CD4-positive, alpha-beta T cell treated with Interleukin-1 beta for 1 hour (primary cell): ENCODE measurements around the gene ALK.

Experiments used
- DNase-seq, 2 donors: peaks; one replicate each; pipeline ENCODE4 v3.0.0-alpha.2; 2020 to 2022

ALK gene

DNA sequence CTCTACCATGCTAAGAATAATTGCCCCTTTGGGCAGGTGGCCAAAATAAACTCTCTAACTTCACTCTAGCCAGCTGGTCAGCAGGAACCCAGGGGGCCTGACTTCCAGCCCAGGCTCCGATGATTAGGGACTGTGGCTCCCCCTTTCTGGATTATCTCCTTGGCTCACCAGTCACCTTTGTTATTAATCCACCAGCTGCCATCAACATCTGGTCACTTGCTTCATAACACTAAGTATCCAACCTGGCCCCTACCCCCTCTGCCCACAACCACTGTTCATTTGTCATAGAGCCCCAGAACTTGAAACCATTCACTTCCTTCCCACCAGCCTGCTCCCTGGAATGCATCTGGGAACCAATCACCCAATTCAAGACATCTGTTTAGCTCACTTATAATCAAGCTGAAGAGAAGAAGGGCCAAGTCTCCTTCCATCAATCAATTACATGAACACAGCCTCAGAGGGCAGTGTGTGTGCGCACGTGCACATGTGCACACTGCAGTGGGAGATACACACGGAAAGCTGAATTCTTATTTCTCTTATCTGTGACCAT lies 215.1 kb downstream of the ALK start:
- DNase-seq, result no peak

DNA sequence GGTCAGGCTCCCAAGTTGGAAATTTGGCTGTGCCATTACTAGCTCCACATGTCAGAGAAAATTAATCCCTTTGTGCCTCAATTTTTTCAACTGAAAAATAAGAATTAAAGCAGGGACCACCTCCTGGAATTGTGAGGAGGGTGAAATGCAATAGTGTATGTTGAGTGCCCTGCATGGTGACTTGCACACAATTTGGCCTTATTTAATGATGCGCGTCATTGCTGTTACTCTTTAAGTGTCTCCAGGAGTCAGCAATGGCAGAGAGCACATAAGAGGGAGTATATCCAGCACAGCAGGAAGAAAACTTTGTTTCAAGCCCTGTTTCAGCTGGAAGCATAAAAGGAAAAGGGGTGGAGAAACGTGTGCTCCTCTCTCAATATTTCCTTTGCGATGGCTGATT lies 215.8 kb downstream of the ALK start:
- no peak for DNase-seq

DNA sequence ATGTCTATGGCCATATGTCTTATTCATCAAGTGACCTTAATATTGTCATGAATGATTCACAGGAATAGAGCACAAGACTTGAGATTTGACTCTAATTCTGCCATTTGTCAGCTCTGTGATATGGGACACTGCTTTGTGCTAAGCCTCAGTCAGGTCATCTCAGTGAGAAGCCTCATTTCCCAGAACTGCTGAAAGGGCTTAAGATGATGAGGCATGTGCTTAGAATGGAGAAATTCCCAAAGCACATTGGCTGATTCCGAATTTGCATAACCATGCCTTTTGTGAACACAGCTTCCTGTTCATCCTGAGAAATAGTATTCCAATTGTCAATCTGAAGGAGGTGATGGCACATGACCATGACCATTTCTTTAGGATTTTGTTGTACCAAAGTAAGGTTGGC lies 218.1 kb downstream of the ALK start:
- DNase-seq, result no peak

DNA sequence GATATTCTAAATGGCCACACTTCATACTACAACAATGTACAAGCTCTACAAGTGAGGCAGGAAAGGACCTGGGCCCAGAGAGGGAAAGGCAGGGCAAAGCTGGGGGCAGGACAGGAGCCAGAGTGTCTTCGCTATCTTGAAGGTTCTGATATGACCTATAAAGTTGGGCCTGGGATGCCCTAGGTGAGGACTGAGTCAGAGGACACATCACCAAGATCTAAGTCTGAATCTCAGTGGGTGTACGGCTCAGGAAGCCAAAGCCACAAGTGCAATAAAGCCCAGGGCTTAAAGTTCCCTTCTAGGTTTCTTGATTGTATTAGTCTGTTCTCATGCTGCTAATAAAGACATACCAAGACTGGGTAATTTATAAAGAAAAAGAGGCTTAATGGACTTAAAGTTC lies 219.1 kb downstream of the ALK start:
- no peak for DNase-seq

DNA sequence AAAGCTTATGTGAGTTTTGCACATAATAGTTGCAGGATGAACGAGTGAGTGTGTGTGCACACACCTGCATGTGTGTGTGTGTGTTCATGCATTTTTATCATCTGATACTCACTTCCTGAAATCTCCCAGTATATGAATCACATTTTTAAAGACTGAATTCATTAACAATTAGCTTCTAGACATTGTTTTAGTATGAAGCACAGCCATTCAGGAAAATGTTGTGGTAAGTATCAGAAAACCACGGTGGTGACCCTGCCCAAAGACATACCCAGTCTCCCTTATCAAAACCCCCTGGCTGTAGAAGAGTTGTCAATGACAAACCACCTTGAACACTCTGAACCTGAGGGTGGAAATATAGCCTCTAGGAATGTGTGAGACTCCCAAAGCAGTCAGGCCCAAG lies 220.8 kb downstream of the ALK start:
- DNase-seq, result no peak

DNA sequence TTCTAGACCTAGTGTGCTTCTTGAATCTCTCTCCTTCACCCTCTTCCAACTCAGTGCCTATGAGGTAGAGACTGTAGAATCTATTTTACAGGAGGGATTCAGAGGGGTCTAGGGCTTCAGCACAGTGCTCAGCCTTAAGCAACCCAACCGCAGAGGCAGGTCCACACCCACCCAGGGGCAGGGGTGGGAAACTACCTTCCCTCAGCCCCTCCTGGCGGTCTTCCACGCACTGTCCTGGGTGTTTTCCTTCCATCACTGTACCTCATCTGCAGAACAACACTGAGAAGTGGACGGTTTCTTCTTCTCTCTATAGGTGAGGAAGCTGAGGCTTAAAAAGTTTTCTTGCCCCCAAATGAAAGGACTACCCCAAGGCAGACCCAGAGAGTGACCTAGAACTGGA lies 222.3 kb downstream of the ALK start:
- DNase-seq, result no peak

DNA sequence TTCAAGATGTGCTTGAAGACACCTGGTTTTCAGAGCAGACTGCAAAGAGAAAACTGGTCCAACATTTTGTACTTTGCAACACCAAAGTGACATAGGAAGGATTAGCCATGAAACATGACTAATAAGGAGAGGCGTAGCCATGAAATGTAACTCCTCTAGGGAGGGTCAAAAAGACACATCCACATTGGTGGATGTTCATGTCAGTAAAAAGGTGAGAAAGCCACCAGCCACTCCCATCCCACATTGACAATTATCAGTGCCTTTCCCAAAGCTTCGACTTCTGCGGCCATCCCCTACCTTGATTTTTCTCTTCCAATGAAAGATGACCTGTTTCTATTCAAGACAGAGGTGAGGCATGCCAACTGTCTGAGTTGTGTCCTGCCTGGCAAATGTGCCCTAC lies 223.2 kb downstream of the ALK start:
- no peak for DNase-seq

DNA sequence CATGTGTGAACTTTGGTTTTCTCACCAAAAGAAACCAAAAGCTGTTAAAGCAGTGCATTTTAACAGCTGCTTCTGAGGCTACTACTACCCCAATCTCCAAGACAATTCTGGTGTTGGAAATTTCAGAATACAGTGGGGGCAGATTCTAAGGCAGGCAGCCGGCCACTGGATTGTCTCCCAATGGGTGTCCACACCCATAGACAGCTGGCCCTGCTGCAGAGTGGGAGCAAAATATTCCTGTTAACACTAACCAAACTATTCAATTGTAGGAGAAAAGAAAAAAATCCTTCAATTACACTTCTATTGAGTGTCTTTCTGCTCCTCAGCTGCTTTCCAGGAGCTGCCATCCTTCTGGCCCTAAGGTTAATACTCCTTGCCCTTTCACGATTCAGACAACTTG lies 223.7 kb downstream of the ALK start:
- no peak for DNase-seq

DNA sequence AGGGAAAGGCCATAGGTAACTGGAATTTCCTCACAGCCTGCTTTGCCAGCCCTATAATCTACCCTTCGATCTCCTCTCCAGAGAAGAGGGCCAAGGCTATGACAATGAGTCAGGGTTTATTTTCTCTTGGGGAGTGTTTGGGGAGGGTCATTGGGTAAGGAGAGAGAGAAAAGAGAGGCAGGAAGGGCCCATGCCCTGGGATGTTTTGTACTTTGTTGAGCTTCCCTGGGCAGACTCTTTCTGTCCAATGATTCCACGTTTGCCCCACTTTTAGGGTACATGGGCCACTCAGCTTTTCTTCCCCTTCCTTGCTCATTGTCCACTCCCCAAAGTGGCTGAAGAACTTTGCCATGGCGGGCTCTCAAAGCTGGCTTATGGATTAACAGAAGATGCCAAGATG lies 224.2 kb downstream of the ALK start:
- DNase-seq, result no peak

DNA sequence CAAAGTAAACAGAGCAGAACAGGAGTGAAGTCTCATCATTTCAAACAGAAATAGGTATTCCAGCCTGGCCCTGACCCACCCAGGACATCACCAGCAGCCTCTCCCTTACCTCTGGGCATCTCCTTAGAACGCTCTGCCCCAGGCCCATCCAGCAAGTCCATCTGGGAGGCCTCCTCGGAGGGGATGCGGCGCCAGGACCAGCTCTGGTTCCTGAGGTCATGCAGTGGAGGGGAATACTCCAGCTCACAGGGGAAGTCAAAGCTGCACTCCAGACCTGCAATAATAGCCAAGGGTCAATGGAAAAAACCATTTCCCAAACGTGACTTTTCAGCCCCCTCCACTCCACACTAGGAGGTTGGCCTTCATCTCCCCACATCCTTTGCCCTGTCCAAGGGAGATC lies 226.6 kb downstream of the ALK start:
- no peak for DNase-seq

DNA sequence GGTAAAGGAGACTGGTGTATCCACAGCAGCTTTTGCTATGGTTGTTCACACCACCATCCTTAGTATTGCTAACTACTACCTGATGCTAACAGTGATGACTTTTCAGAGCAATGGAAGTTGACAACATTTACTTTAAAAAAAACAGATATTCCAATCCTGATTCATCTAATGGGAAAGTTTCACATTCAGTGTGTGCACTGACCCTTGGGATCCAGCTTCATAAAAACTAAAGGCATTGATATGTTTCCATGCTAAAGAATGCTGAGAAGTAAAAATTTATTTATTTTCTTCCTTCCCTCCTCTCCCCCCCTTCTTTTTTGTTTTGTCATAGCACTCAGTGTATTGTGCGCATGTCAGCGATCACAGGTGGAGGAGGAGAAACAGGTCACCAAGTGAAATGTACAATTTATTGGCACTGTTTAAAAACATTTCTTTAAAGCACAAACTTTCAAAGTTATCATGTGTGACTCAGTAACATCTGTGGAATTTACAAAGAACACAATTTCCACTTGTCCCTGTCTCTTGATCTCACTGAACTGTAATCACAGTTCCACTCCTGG lies 229.9 kb downstream of the ALK start:
- DNase-seq, result no peak

DNA sequence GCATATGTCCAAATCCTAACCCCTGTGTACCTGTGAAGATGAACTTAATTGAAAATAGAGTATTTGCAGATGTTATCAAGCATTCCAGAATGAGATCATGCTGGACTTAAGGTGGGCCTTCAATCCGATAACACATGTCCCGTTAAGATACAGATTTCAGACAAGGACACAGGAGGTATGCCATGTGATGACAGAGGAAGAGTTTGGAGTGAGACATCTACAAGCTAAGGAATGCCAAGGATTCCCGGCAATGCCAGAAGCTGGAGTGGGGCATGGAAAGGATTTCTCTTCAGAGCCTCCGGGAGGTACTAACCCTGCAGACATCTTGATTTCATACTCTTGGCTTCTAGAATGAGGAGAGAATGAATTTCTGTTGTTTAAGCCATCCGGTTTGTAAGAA lies 231.7 kb downstream of the ALK start:
- DNase-seq, result no peak

DNA sequence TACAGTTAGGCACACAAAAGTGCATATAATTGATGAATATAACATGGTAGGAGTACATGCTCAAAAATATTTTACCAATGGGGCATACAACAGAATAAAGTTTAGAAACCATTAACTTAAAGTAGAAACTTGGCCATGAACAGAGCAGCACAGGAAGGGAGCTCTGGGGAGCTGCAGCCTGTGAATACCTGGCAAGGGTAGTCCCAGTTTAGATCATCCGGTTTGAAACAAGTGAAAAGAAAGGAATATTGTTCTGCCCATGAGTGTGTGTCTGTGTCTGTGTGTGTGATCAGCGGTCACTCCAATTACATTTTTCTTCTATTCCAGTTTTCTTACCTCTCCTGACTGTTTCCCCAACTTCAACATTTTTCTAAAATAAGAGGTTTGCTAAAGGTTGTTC lies 233.0 kb downstream of the ALK start:
- DNase-seq, result no peak

DNA sequence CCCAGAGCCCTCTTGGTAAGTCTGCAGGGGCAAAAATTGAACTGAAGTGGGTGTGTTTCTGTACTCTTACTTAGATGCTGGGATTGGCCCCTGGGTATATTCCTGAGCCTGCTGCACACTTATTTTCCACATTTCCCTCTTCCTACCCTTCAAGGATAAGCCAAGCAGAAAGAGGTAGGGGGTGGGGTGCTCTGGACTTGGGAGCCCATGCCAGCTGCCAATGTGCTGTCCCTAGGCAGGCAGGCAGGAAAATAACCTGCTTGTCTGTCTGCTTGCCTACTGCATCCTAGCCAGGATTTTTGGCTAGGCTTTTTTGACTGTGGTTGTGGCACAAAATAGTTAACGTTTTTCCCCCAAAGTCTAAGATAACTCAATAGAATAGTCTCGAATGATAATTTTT lies 234.3 kb downstream of the ALK start:
- DNase-seq, result no peak

DNA sequence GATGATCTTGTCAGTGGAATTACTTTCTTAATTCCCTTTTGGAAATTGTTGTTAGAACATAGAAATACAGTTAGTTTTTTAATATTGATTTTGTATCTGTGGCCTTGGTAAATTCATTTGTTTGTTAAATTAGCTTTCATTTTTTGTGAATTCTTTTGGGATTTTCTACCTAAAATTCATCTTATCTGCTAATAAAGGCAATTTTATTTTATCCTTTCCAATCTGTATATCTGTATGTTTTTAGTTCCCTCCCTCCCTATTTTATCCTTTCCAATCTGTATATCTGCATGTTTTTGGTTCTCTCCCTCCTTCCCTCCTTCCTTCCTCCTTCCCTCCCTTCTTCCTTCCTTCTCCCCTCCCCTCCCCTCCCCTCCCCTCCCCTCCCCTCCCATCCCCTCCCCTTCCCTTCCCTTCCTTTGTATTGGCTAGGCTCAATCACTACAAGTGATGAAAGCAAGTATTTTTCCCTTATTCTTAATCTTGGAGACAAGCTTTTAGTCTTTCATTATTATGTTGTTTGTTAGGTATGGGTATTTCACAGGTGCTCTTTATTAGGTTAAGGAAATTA lies 244.4 kb downstream of the ALK start:
- no peak for DNase-seq

DNA sequence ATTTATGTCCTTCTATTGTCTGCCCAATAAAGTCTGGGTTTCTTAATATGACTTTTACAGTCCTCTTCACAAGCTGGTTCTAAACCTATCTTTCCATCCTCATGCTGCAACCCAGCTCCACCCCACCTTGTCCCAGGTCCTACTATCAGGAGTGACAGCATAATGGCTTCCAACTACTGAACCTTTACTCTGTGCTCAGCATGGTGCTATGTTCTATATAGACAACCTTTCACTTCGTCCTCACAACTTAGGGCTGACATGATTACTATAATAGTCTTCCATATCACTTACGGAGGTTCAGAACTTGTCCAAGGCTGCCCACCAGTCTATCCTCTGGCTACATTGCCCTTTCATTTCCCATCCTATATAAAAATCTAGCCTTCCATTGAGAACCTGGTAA lies 256.8 kb downstream of the ALK start:
- DNase-seq, result no peak

DNA sequence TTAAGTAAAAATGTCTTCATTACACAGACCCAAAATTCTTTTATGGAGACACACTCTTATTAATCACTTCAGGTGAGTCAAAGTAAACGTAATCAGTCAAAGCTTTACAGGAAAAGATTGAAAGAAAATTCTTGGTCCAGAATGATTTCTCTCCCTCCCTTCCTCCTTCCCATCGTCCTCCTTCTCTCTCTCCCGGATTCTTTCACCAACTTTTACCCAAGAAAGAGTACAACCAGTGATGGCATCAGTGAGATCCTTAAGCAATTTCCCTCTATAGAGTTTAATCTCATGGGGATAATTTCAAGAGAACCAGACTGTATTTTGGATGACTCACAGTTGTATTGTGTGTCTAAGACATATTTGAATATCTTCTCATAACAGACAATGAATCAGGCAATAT lies 258.1 kb downstream of the ALK start:
- no peak for DNase-seq

DNA sequence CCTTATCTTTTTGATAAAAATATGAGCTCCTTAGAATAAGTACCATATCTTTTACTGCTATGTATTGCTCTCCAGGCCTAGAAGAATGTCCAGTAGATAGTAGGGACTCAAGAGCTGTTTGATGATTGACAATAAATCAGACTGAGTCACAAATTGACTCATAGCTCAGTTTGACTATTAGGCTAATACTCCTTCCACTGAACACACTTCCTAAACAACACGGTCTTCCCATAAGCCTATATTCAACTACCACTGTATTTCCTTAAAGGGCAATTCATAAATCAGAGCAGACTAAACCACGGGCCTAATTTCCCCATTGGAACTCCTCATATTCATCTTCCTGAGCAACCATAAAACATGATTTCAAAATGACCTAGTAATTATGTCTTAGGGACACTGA lies 258.5 kb downstream of the ALK start:
- no peak for DNase-seq

DNA sequence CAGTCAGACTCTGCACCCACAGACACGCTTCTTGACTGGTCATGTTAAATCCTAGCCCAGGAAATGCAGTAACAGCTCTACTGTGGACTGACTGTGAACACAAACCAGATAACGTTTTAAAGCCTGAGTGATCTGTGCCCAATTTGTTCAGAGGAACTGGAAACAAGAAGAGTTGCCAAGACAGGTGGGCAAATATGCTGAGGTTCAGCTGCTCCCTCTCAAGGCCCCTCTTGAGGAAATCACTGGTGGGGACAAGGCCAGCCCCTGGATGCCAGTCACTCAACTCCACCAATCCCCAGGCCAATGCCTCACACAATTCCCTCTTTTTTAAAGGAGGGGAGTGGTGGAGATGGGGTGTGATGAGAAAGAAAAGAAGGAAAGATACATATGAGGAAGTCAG lies 261.2 kb downstream of the ALK start:
- no peak for DNase-seq

DNA sequence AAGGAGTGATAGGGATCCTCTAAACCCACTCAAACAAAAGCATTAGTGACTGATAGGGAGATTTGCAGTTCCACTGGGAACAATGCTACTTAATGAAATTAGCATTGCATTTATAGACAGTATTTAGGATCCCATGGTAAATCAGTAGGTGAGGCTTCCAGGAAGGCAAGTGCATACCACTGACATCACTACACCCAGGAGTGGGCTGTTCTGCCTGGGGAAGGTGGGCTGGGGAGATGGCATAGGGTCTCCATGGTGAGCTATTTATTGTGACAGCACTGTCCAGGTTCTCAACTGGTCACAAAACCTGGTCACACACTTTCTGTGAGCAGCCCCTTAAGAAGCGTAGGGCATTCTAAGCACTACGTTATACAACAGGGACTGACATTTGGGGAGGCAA lies 262.2 kb downstream of the ALK start:
- no peak for DNase-seq

DNA sequence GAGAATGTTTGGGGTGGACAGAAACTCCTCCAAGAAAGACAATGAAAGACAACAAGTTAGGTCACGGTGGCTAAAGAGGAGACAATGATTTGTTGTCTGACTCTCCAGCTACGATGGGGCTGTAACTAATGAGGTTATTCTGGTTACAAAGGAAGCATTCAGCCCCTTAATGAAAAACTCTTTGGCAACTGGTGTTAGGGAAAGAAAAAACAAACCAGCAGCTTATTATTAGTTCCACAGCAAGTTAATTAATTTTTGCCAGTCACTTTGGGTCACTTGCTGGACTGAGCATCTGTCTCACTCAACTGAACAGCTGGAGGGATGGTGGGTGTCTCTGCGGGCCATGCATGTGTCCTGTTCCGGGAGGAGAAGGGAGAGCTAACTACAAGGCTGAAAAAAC lies 263.7 kb downstream of the ALK start:
- DNase-seq, result no peak

DNA sequence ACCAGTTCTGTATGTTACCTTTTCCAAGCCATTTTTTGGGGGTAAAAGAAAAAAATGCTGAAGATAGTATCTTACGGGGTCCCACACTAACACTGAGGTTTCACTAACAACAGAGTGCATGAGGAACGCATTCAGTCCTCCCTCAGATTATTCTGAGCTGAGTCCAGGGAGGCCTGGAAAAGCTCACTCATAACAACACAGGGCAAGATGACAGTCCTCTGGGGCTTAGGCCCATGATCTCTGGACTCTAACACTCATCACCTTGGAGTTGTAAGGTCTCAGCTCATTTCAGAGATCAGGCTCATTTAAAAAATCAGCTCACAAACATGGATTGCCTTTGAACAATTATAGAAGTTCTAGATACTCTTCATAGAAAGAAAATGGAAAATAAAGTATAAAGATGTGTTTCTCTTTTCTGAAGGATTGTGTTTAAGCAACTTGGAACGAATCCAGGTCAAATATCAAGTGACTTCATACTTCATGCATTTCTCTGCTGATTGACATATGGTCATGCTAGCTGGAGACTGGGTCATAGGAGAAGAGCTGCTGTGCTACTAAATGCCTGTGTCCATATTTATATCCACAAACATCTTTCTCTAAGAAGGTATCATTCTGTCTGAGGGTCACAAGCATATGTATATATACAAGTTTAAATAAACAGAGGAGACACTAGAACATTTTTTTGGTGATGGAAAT lies 265.8 kb downstream of the ALK start:
- DNase-seq, result no peak

DNA sequence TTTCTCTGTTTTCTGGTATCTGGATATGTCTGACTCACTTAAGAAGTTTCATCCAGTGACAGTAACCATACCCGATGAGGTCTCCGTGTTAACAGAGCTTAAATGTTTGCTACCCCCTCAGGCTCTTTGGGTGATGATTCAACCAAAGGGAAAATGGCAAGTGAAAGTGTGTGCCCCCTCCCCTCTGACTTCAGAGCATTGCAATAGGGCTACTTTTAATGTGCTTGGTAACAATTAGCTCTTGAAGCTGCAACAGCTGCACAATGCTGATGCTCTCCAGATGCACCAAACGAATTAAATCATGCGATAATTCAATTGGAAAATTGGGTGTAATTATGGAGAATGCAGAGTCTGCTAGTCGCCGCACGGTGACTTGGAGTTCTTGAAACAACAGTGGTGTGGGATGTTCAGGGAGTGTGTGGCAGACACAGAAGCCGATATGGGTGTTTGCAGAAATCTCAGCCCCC lies 270.7 kb downstream of the ALK start:
- no peak for DNase-seq

DNA sequence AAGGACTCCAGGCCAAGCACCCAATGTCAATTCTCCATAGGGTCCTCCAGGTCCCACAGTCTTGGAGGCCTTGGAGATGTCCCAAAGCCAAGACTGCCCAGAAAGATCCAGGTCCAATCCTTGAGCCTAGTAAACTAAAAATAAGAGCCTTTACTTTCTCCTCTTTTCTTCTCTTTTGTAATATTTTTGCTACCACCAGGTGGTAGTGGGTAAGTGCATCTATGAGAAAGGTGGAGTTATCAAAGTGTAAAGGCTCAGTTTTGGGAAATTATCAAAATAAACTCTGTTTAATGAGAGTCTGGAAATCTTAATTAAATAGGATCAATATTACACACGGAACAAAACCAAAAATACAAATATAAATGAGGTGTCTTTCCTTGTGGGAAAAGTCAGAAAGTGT lies 276.4 kb downstream of the ALK start:
- DNase-seq, result no peak

DNA sequence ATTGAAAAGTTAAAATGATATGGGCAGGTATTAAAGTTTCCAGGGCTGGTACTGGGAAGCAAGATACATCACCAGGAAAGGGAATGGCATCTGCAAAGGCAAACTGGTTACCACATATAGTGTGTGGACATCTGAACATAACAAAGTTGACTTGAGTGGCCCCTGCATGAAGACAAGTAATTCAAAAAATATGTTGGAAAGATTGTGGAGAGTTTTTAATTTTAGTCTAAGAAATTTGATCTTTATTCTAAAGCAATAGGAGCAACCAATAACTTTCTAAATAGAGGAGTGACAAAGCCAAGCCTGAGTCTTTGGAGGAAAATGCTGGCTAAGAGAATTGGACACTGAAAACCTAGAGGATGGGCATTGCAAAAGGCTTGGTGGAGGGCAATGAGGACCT lies 278.2 kb downstream of the ALK start:
- no peak for DNase-seq
